NCI-H128 (cell line): ENCODE measurements around the gene RHBDL3.

Experiments used
- DNase-seq: peaks from one replicate; lab custom pipeline; 2025; ENCODE audit not compliant: unreplicated experiment; lab: John Stamatoyannopoulos, UW

Gene RHBDL3

GRCh38 chr17:32356378-32356743 lies 90.7 kb downstream of the RHBDL3 start:
- DNase-seq = no peak

- no peak for DNase-seq
These were observed 91.1 kb downstream of the RHBDL3 start for GRCh38 chr17:32356750-32357149.

GRCh38 chr17:32357615-32358014 lies 92.0 kb downstream of the RHBDL3 start:
- no peak for DNase-seq

- DNase-seq = no peak
These were observed 95.6 kb downstream of the RHBDL3 start for GRCh38 chr17:32361270-32361669.

GRCh38 chr17:32370426-32370825 lies 104.8 kb downstream of the RHBDL3 start:
- no peak for DNase-seq
